Body of pancreas (tissue), 4 donors: ENCODE data around the gene RGS21.

Source experiments
- CTCF ChIP-seq, 7 experiments: fragments of 450-650 bp in 4 of 7; fragments of 200-600 bp in 3 of 7; sonication (generic) in 3 of 7; IDR thresholded peaks; one replicate each; pipeline ENCODE4 v1.5.1; 2016 to 2019; ENCODE audit warnings: antibody characterized with exemption in 7 of 7
- POLR2A ChIP-seq, 3 donors: fragments of 450-650 bp; IDR thresholded peaks; one replicate each; pipeline ENCODE4 v1.6.1; 2016; ENCODE audit warnings: antibody characterized with exemption in 3 of 3, mild to moderate bottlenecking in 2 of 3

DNA sequence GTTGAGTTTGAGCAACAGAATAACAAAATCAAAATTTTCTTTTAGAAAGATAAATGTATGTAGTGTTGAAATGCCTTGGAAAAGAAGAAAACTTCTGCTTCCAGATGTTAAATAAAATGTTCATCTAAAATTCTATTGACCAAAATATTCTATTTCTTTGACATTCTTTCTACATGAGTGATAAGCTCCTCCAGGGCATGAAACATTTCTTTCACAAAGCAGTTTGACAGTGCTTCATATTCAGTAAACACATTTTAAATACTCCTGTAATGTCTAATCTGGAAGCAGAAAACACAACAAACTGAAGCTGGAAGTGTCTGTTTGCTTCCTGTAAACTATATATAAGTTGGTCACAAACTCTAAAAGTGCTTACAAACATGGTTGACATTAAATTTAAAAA is 61.5 kb downstream of the RGS21 start:
- TF ChIP-seq CTCF (IDR thresholded peaks at IDR 0.05): no peak
- no peak for TF ChIP-seq POLR2A (IDR thresholded peaks at IDR 0.05)
